ENCODE measurements around the gene ZNF282. TPM values are rescaled to one million over a fixed set of nuclear protein-coding genes. Genes with fewer than 3 reads are reported as not detected.
"Not testable (repeated sequence)": the region's sequence is repeated elsewhere in the genome, so short reads cannot be mapped to it uniquely, and the experiment has no call there.

The ZNF282 gene
- polyA plus RNA-seq, 12 donors, result 13.7 to 22.1 (median 18.9) TPM; not detected in 1

DNA sequence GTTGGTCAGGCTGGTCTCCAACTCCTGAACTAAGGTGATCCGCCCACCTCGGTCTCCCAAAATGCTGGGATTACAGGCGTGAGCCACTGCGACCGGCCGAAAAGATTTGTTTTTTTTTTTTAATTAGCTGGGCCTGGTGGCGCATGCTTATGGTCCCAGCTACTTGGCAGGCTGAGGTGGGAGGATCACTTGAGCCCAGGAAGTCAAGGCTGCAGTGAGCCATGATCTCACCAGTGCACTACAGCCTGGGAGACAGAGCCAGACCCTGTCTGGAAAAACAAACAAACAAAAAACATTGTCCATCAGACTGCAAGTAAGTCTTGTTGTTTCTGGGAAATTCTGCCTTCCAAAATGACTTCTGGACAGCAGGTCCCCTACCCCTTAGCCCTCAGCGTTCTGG, 27.8 kb downstream of the ZNF282 start:
- DNase-seq, result no peak

- DNase-seq, result no peak
Measured at GRCh38 chr7:149223761-149224160, 28.4 kb downstream of the ZNF282 start.

GRCh38 chr7:149224352-149224751, 29.0 kb downstream of the ZNF282 start:
- no peak for DNase-seq

- DNase-seq, result no peak
Measured at GRCh38 chr7:149225106-149225505, 29.8 kb downstream of the ZNF282 start.

- no peak for DNase-seq
Measured at GRCh38 chr7:149225656-149226055, 30.3 kb downstream of the ZNF282 start.

DNA sequence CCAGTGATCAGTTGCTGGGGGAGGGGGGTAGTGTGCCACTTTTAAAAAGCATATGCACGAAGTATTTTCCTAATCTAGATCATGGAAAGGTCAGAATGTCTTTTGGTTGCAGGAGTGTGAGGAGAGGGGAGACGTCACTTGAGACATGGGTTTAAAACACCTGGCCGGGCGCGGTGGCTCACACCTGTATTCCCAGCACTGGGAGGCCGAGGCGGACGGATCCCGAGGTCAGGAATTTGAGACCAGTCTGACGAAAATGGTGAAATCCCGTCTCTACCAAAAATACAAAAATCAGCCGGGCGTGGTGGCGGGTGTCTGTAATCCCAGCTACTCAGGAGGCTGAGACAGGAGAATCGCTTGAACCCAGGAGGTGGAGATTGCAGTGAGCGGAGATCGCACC, 31.0 kb downstream of the ZNF282 start:
- DNase-seq, result not testable (repeated sequence)

GRCh38 chr7:149226840-149227494, 31.6 kb downstream of the ZNF282 start:
- no peak for DNase-seq

DNA sequence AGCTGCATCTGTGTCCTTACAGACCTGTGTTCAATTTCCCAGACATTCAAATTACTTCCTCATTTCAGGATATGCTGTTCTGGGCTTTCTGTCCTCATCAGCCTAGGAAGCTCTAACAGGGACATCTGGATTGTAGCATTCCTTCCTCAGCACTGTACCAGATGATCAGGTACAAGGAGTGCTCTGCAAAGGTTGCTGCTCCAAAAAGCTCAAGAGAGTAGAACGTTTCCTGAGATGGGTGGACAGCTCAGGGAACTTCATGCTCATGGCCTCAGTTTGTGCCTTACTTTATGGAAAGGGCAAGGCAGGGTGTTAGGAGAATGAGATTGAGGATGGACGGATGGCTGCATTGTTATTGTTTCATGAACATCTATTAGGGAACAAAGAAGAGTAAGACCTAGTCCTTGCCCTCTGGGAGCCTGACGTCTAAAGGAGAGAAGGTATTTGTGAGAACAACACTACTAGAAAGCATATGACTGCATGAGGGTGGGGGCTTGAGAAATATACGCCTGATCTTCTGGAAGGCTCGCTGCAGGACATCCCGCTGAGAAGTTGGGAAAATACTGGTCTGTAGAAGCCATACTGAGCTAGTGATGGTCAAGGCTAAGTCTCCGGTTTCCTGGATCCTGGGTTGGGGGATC, 33.6 kb downstream of the ZNF282 start:
- DNase-seq, result no peak

DNA sequence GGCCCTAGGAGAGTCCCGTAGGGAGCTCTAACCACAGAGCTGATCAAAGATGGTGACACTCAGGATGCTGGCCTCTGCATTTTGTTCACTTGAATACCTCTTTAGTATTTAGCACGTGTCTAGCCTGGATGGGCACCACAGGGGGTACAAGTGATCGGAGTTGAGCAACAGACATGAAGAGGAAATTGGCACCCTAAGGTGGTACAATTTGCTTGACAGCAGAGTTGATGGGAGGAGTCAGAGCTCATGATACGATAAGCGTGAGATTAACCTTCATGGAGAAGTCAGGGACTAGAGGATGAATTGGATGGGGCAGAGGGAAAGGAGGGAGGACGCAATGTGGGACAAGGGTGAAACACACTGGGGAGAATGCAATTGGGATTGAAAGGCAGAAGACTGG, 34.2 kb downstream of the ZNF282 start:
- DNase-seq, result no peak

DNA sequence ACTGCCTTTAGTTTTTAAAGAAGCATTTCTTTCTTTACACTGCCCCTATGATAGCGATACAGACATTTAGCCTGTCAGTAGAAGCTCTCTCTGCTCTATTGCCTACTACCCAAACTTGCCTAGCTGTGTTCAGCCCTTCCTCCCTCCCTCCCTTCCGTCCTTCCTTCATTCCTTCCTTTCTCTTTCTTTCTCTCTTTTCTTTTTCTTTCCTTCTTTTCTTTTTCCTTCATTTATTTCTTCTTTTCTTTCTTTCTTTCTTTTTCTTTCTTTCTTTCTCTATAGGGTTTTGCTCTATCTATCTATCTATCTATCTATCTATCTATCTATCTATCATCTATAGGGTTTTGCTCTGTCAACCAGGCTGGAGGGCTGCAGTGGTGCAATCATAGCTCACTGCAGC, 37.0 kb downstream of the ZNF282 start:
- DNase-seq, result no peak

GRCh38 chr7:149233655-149234204, 38.4 kb downstream of the ZNF282 start:
- DNase-seq, result not testable (repeated sequence)

DNA sequence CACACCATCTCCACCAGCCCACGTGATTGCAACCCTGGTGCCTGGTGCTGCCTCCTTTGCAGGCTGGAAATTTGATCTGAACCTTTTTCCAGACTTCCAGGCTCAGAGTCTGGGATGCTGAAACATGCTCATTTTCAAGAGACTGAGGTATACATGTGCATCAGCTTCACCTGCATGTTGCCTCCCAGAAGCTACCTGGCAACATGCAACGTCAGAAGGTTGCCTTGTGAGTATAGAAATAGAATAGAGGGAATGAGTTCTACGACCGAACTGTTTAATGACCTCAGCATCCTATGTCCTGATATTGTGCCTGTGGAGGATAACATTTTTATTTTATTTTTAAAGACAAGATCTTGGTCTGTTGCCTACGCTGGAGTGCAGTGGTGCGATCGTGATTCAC, 42.2 kb downstream of the ZNF282 start:
- no peak for DNase-seq

DNA sequence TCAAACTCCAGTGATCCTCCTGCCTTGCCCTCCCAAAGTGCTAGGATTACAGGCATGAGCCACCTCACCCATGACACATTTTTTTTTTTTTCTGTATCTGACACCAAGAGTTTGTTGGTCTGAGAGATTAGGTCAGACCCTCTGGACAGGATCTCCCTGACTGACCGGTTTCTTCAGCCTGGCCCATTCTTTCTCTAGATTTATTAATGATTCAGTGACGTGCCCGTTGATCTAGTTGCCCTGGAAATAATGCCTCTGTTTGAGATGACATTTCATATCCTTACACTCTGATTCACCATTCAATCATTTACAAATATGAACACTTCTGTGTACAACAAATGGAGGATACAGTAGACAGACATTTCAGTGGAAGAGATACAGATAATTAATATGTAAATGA, 42.7 kb downstream of the ZNF282 start:
- DNase-seq, result no peak

DNA sequence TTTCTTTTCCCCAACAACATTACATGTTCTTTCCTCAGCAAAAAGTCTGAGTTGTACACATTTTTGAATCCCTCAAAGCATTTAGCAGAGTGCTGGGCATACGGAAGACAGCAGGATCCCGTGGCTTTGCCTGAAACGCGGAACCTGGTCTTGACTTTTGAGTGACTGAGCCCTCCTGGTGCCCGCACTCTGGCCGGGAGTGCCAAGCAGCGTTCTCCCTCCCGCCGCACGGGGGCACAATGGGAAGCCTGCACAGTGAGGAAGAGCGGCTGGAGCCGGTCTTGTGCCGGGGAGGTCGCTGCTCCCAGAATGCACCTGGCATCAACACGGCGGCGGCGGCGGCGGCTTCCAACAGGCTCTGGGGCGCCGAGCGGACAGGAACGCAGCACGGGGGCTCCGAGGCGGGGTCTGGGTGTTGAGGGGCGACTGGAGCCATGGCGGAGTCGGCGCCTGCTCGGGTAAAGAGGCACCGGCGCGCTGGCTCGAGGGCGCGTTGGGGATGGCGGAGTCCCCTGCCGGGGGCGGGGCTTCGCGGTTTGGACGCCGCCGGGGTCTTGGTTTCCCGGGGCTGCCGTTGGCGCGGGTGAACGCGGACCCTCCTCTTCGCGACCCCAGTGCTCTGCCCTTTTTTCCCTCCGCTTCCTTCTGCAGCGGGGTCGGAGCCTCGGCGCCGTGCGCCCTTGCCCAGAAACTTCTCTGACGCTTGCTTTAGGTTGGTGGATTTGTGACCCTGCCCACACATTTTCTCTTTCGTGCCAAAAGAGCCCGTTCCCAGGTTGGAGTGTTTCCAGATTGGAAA, 44.2 kb downstream of the ZNF282 start, which contains the start of gene ZNF212:
Gene ZNF212, plus strand, starts transcription at position 307 of the 799 bp plus-strand sequence. Its CDS starts 128 bp downstream, at position 435.
- peak; percentile 84 for DNase-seq

- no peak for DNase-seq
Measured at GRCh38 chr7:149240637-149241036, 45.3 kb downstream of the ZNF282 start.

DNA sequence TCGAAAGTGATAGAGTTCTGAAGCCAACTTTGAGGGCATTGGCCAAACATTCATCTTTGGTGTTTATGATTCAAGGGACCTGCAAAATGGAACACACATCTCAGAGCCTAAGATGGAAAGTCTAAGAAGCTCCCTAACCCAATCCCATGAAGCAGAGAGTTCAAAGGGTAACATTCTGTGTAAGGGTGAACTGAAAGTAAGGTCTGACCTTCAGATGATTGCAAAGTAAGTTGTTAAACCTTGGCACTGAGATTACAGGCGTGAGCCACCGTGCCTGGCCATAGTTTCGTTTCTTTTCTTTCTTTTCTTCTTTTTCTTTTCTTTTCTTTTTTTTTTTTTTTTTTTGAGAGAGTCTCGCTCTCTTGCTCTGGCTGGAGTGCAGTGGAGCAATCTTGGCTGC, 46.4 kb downstream of the ZNF282 start:
- DNase-seq, result no peak

GRCh38 chr7:149245244-149245643, 49.9 kb downstream of the ZNF282 start:
- no peak for DNase-seq

GRCh38 chr7:149245744-149246143, 50.4 kb downstream of the ZNF282 start:
- DNase-seq, result no peak

DNA sequence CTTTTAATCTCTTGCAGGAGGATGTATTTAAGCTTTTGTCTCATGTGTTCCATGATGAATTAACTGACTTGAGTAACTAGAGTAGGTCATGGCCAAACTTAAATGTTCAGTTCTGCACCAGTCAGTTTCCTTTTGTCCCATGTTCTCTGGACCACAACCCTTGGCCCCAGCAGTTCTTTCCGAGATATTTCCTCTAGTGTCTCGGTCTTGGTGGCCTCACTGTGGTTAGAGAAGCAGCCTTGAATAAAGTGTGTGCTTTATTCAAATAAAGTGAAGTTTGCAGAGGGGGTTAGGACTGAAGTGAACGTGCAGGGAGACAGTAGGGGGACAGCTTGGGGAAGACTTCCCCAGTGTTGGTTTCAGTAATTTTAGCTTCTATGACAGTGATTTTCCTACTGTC, 53.4 kb downstream of the ZNF282 start:
- DNase-seq, result no peak

DNA sequence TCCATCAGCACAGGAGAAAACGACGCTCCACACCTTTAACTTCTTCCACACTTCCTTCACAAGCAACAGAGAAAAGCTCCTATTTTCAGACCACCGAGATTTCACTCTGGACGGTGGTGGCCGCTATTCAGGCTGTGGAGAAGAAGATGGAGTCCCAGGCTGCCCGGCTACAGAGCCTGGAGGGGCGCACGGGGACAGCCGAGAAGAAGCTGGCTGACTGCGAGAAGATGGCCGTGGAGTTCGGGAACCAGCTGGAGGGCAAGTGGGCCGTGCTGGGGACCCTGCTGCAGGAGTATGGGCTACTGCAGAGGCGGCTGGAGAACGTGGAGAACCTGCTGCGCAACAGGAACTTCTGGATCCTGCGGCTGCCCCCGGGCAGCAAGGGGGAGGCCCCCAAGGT, 54.8 kb downstream of the ZNF282 start:
- not testable (repeated sequence) for DNase-seq

GRCh38 chr7:149251518-149251917, 56.2 kb downstream of the ZNF282 start:
- DNase-seq, result not testable (repeated sequence)

GRCh38 chr7:149252378-149252777, 57.0 kb downstream of the ZNF282 start:
- DNase-seq, result no peak

DNA sequence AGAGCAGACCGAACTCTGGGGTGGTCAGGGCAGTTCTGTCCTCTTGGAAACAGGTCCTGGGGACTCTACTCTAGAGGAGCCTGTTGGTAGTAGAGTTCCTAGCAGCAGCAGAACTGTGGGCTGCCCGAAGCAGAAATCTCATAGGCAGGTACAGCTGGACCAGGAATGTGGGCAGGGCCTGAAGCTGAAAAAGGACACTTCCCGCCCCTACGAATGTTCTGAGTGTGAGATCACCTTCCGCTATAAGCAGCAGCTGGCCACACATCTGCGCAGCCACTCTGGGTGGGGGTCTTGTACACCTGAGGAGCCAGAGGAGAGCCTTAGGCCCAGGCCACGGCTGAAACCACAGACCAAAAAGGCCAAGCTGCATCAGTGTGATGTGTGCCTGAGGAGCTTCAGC, 58.3 kb downstream of the ZNF282 start:
- no peak for DNase-seq
